ENCODE measurements around the gene NTSR1. TPM values are rescaled to one million over a fixed set of nuclear protein-coding genes. Genes with fewer than 3 reads are reported as not detected.
A peak's percentile ranks its signal among the peaks of the same experiment; 100 is the strongest.

The NTSR1 gene
- total RNA-seq, 3 donors from 2014 or later (not counting 1 experiment from before 2014, with no cell fraction given) = 0.11 to 0.45 TPM; not detected in 1

GRCh38 chr20:62676976-62677375, 31.7 kb upstream of the NTSR1 start:
- 86% methylated on average over 8 of the region's 9 CpGs for WGBS (ENCODE audit: insufficient coverage)
- no peak for TF ChIP-seq CTCF (IDR thresholded peaks at IDR 0.05)
- Mint-ChIP-seq H3K27ac (no peak overlapping the region), H3K4me1 (peaks cover 6 to 8% of the 10 kb centered on the region in 2 donors), H3K27me3 (ENCODE audit: low read depth in 2 of 2) (no peaks in the 10 kb centered on the region), H3K4me3 (no peak overlapping the region), H3K36me3 (no peaks in the 10 kb centered on the region), H3K9me3 (no peaks in the 10 kb centered on the region)
- Histone ChIP-seq H3K4me1 (ENCODE audit: control insufficient read depth, insufficient read depth, low read length) (peaks cover 17% of the 10 kb centered on the region), H3K27me3 (ENCODE audit: control insufficient read depth, insufficient read depth, low read length) (no peaks in the 10 kb centered on the region), H3K9me3 (ENCODE audit: control insufficient read depth, insufficient read depth, low read length) (no peaks in the 10 kb centered on the region), H3K27ac (ENCODE audit: low read length) (no peak overlapping the region), H3K4me3 (ENCODE audit: low read length) (no peak overlapping the region), H3K36me3 (ENCODE audit: control insufficient read depth, insufficient read depth, low read length) (no peaks in the 10 kb centered on the region)
- ATAC-seq (no peak), DNase-seq (no peak)
- intact Hi-C loops (cut with micrococcal nuclease) = no loop called here

- Histone ChIP-seq H3K9me3 (ENCODE audit: control insufficient read depth, insufficient read depth, low read length) (no peaks in the 10 kb centered on the region), H3K36me3 (ENCODE audit: control insufficient read depth, insufficient read depth, low read length) (no peaks in the 10 kb centered on the region), H3K27ac (ENCODE audit: low read length) (no peak overlapping the region), H3K4me1 (ENCODE audit: control insufficient read depth, insufficient read depth, low read length) (peaks cover 17% of the 10 kb centered on the region), H3K27me3 (ENCODE audit: control insufficient read depth, insufficient read depth, low read length) (no peaks in the 10 kb centered on the region), H3K4me3 (ENCODE audit: low read length) (no peak overlapping the region)
- intact Hi-C loops (cut with micrococcal nuclease) = no loop called here
- TF ChIP-seq CTCF (IDR thresholded peaks at IDR 0.05) = no peak
- no peak overlapping the region for H3K27ac Mint-ChIP-seq
- H3K4me1 Mint-ChIP-seq = peaks cover 6 to 8% of the 10 kb centered on the region in 2 donors
- no peaks in the 10 kb centered on the region for H3K36me3 Mint-ChIP-seq
- no peaks in the 10 kb centered on the region for H3K9me3 Mint-ChIP-seq
- 67% methylated on average over 10 of the region's 10 CpGs for WGBS (ENCODE audit: insufficient coverage)
- DNase-seq (no peak), ATAC-seq (no peak)
- H3K4me3 Mint-ChIP-seq = no peak overlapping the region
- no peaks in the 10 kb centered on the region for H3K27me3 Mint-ChIP-seq (ENCODE audit: low read depth in 2 of 2)
These were observed 31.0 kb upstream of the NTSR1 start for GRCh38 chr20:62677678-62678077.

GRCh38 chr20:62678553-62678952, 30.1 kb upstream of the NTSR1 start:
- no peaks in the 10 kb centered on the region for H3K9me3 ChIP-seq (ENCODE audit: control insufficient read depth, insufficient read depth, low read length)
- TF ChIP-seq CTCF (IDR thresholded peaks at IDR 0.05) = no peak
- intact Hi-C loops (cut with micrococcal nuclease) = no loop called here
- no peak for DNase-seq
- H3K9me3 Mint-ChIP-seq = no peaks in the 10 kb centered on the region
- 18% methylated on average over 9 of the region's 9 CpGs for WGBS (ENCODE audit: insufficient coverage)
- H3K27ac ChIP-seq (ENCODE audit: low read length) = no peak overlapping the region
- H3K27ac Mint-ChIP-seq = no peak overlapping the region
- H3K27me3 ChIP-seq (ENCODE audit: control insufficient read depth, insufficient read depth, low read length) = no peaks in the 10 kb centered on the region
- H3K36me3 Mint-ChIP-seq = no peaks in the 10 kb centered on the region
- no peak overlapping the region for H3K4me3 ChIP-seq (ENCODE audit: low read length)
- H3K4me1 Mint-ChIP-seq = peaks cover 6 to 8% of the 10 kb centered on the region in 2 donors
- no peaks in the 10 kb centered on the region for H3K36me3 ChIP-seq (ENCODE audit: control insufficient read depth, insufficient read depth, low read length)
- ATAC-seq = peak in 1 of 3 donors; percentile 8
- no peaks in the 10 kb centered on the region for H3K27me3 Mint-ChIP-seq (ENCODE audit: low read depth in 2 of 2)
- H3K4me1 ChIP-seq (ENCODE audit: control insufficient read depth, insufficient read depth, low read length) = peaks cover 17% of the 10 kb centered on the region
- no peak overlapping the region for H3K4me3 Mint-ChIP-seq

GRCh38 chr20:62679978-62680589, 28.6 kb upstream of the NTSR1 start:
- 92% methylated on average over 9 of the region's 11 CpGs for WGBS (ENCODE audit: insufficient coverage)
- no peaks in the 10 kb centered on the region for H3K27me3 Mint-ChIP-seq (ENCODE audit: low read depth in 2 of 2)
- intact Hi-C loops (cut with micrococcal nuclease) = no loop called here

More at GRCh38 chr20:62679978-62680589, 28.6 kb upstream of the NTSR1 start:
- Mint-ChIP-seq H3K4me1 (peaks cover 6 to 8% of the 10 kb centered on the region in 2 donors), H3K9me3 (no peaks in the 10 kb centered on the region), H3K36me3 (no peaks in the 10 kb centered on the region), H3K27ac (no peak overlapping the region), H3K4me3 (no peak overlapping the region)
- no peaks in the 10 kb centered on the region for H3K36me3 ChIP-seq (ENCODE audit: control insufficient read depth, insufficient read depth, low read length)
- no peak for ATAC-seq
- H3K27me3 ChIP-seq (ENCODE audit: control insufficient read depth, insufficient read depth, low read length) = no peaks in the 10 kb centered on the region
- TF ChIP-seq CTCF (IDR thresholded peaks at IDR 0.05) = no peak
- DNase-seq = no peak
- no peaks in the 10 kb centered on the region for H3K9me3 ChIP-seq (ENCODE audit: control insufficient read depth, insufficient read depth, low read length)
- no peak overlapping the region for H3K27ac ChIP-seq (ENCODE audit: low read length)
- no peak overlapping the region for H3K4me3 ChIP-seq (ENCODE audit: low read length)
- H3K4me1 ChIP-seq (ENCODE audit: control insufficient read depth, insufficient read depth, low read length) = peaks cover 11% of the 10 kb centered on the region

Data from natural killer cell (primary cell).